Activated naive CD4-positive, alpha-beta T cell treated with anti-CD3 and anti-CD28 coated beads, Interleukin-2, amount 10 ng/mL, durations not matched to agents 7 days and 5 days (primary cell): Measurements from ENCODE around the gene CCDC18.

Source experiments
- CTCF ChIA-PET: fragments of 350-600 bp; sonication (Branson Sonifier 250); formaldehyde crosslinking; loops from one replicate; lab custom pipeline; 2021; ENCODE audit warnings: antibody characterized with exemption; lab: Charles Lee
- DNase-seq: peaks from one replicate; pipeline ENCODE4 v3.0.0-alpha.2; 2020
- H3K27ac Mint-ChIP-seq: one replicate; pipeline ENCODE4 v1.8.0; 2021; ENCODE audit warnings: mild to moderate bottlenecking, moderate library complexity, mixed read lengths
- H3K27me3 Mint-ChIP-seq: one replicate; pipeline ENCODE4 v1.8.0; 2021; ENCODE audit warnings: mild to moderate bottlenecking, mixed read lengths
- H3K36me3 Mint-ChIP-seq: one replicate; pipeline ENCODE4 v1.8.0; 2021; ENCODE audit warnings: mixed read lengths
- H3K4me1 Mint-ChIP-seq: one replicate; pipeline ENCODE4 v1.8.0; 2021; ENCODE audit warnings: mixed read lengths
- H3K4me3 Mint-ChIP-seq: one replicate; pipeline ENCODE4 v1.8.0; 2021; ENCODE audit warnings: mild to moderate bottlenecking, moderate library complexity, mixed read lengths
- H3K9me3 Mint-ChIP-seq: one replicate; pipeline ENCODE4 v1.8.0; 2021; ENCODE audit warnings: mixed read lengths

The CCDC18 gene

DNA sequence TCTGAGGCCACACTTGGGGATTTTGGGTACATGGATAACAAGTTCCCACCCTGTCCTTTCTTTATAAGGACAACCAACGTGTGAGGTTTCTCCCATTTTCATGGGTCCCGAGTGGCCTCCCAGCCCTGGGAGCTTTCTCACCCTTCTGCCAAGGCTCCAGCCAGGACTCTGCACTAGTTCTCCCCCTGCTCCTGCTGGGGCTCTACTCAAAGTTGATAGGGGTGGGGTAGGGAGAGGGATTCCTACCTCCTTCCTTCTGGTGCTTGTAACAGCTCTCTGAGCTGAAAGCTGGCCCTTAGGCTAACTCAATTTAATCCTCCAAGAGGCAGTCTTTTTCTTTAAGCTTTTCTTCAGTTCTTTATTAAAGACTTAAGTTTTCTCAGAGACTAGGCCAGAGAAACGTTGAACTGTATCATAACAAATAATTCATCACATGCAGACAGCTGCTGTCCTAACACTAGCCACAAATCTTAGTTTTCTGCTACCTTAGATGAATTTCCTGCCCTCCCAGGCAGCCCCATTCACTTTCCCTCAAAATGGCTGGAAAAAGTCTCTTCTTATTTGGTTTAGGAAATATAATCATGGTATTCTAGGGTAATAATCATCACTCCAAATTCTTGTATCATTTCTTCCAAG is 142.8 kb downstream of the CCDC18 start:
- no peak overlapping the region for H3K4me3 Mint-ChIP-seq
- H3K9me3 Mint-ChIP-seq = no peaks in the 10 kb centered on the region
- H3K27ac Mint-ChIP-seq = no peak overlapping the region
- DNase-seq = no peak
- H3K4me1 Mint-ChIP-seq = no peaks in the 10 kb centered on the region
- CTCF ChIA-PET = interaction anchor here (0.7 to 1.2 kb wide), 2 partner anchors 19 to 1331 kb away, joined by 3 to 5 read pairs; no protein-coding TSS in a partner anchor
- H3K36me3 Mint-ChIP-seq = no peaks in the 10 kb centered on the region
- no peaks in the 10 kb centered on the region for H3K27me3 Mint-ChIP-seq

DNA sequence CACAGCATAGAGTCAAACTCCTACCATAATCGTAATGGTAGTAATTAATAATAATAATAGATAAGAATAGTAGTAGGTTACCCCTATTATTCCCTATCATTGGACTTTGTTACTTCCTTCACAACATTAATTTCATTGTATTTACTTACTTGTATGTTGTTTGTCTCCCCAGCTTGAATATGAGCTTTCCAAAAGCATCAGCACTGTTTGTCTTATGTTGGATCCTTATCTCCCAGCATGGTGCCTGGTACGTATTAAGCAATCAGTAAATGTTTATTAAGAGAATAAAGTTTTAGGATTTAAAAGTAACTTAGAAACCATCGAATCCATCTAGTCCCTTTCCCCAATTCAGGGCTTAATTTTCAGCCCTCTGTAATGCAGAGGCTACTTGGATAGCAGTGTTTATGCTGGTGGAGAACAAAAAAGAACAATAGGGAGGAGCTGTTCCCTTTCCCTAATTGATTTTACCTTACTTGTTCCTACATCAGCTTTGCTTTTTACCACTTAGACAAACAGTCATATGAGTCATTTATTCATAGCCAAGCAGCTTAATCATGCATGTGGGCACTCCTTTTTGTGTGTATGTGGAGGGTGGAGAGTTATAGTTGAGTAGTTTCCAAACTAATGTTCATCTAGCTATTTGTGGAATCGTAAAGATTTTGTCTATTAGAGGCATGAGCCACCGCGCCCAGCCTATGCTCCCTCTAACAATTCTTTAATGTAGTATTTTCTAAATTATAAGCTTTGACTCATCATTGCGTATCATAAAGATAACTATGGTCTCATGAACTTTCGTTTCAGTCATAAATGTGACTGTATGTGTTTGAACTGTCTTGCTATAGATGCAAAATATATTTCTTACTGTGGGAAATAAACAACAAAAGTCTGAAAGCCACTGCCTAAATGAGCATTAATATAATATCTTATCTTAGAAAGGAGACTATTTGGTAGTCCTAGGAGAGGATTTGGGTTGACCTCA is 144.3 kb downstream of the CCDC18 start:
- CTCF ChIA-PET = interaction anchor here (1.4 kb wide), 1 partner anchor 21 kb away, joined by 3 read pairs; no protein-coding TSS in a partner anchor
- Mint-ChIP-seq H3K4me3 (no peak overlapping the region), H3K4me1 (no peaks in the 10 kb centered on the region)

More for the DNA sequence above, 144.3 kb downstream of the CCDC18 start:
- no peaks in the 10 kb centered on the region for H3K9me3 Mint-ChIP-seq
- no peak overlapping the region for H3K27ac Mint-ChIP-seq
- no peak for DNase-seq
- no peaks in the 10 kb centered on the region for H3K27me3 Mint-ChIP-seq
- H3K36me3 Mint-ChIP-seq = no peaks in the 10 kb centered on the region
